Subcutaneous abdominal adipose tissue (tissue), 5 donors: Measurements from ENCODE around the gene TPSD1.
"Not testable (repeated sequence)": the region's sequence is repeated elsewhere in the genome, so short reads cannot be mapped to it uniquely, and the experiment has no call there.

Experiments used
- H3K27ac ChIP-seq: one replicate; pipeline ENCODE4 v1.7.0; 2013; ENCODE audit warnings: low read depth, mild to moderate bottlenecking, inconsistent platforms, low read length, moderate library complexity
- H3K27me3 ChIP-seq, 5 donors: one replicate each; pipeline ENCODE4 v1.7.0; 2013; ENCODE audit warnings: low read length in 5 of 5, inconsistent platforms in 1 of 5; ENCODE audit not compliant: control insufficient read depth in 5 of 5, insufficient read depth in 4 of 5
- H3K36me3 ChIP-seq, 5 donors: one replicate each; pipeline ENCODE4 v1.7.0; 2013; ENCODE audit warnings: low read length in 5 of 5; ENCODE audit not compliant: control insufficient read depth in 5 of 5, insufficient read depth in 5 of 5
- H3K4me1 ChIP-seq, 5 donors: one replicate each; pipeline ENCODE4 v1.7.0; 2013; ENCODE audit warnings: low read length in 5 of 5, mild to moderate bottlenecking in 3 of 5, moderate library complexity in 1 of 5; ENCODE audit not compliant: control insufficient read depth in 5 of 5, insufficient read depth in 5 of 5
- H3K4me3 ChIP-seq, 5 donors: one replicate each; pipeline ENCODE4 v1.7.0; 2013; ENCODE audit warnings: low read length in 5 of 5, low read depth in 1 of 5
- H3K9ac ChIP-seq, 5 donors: one replicate each; pipeline ENCODE4 v1.7.0; 2013; ENCODE audit warnings: low read length in 5 of 5, mild to moderate bottlenecking in 4 of 5, moderate library complexity in 3 of 5
- H3K9me3 ChIP-seq, 5 donors: one replicate each; pipeline ENCODE4 v1.7.0; 2013; ENCODE audit warnings: low read length in 5 of 5; ENCODE audit not compliant: control insufficient read depth in 5 of 5
- donor health status: healthy.
- donor health status: healthy.
- donor health status: healthy.
- donor health status: healthy.
- donor health status: healthy.

Gene TPSD1

GRCh38 chr16:1241081-1241480, 14.8 kb upstream of the TPSD1 start:
- H3K4me3 ChIP-seq, H3K9ac ChIP-seq, H3K36me3 ChIP-seq, H3K9me3 ChIP-seq, H3K27ac ChIP-seq, H3K4me1 ChIP-seq: not testable (repeated sequence)
- H3K27me3 ChIP-seq: peaks cover 6 to 12% (median 10%) of the 10 kb centered on the region in 5 donors

DNA sequence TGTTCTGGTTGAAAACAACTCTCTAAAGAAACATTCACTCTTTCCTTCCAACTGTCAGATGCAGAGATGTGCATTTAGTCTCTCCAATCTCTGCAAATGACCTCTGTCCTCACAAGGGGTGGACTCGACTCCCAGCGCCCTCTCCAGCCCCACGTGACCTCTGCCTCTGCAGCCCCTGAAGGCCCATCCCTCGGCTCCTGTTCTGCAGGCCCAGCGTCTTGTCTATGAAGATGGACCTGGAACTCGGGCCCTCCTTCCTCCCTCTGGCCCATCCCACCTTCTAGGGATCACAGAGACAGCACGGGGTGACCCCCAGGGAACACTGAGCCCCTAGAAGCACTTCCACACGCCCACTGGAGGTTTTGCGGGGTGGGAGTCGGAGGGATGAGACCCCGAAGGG, 12.5 kb upstream of the TPSD1 start:
- H3K9me3 ChIP-seq, H3K27ac ChIP-seq, H3K4me1 ChIP-seq, H3K36me3 ChIP-seq, H3K4me3 ChIP-seq, H3K9ac ChIP-seq: not testable (repeated sequence)
- peaks cover 7 to 18% (median 10%) of the 10 kb centered on the region in 5 donors for H3K27me3 ChIP-seq

- H3K4me3 ChIP-seq, H3K4me1 ChIP-seq: not testable (repeated sequence)
- H3K27me3 ChIP-seq: peaks cover 7 to 18% (median 10%) of the 10 kb centered on the region in 5 donors
Measured at GRCh38 chr16:1243907-1244850, 11.7 kb upstream of the TPSD1 start.

GRCh38 chr16:1244881-1245280, 11.0 kb upstream of the TPSD1 start:
- Histone ChIP-seq H3K4me1 (no peaks in the 10 kb centered on the region), H3K27ac (no peak overlapping the region), H3K9me3 (no peaks in the 10 kb centered on the region), H3K4me3 (no peak overlapping the region), H3K36me3 (no peaks in the 10 kb centered on the region), H3K9ac (no peak overlapping the region), H3K27me3 (peaks cover 7 to 18% (median 10%) of the 10 kb centered on the region in 5 donors)

More at GRCh38 chr16:1243907-1244850, 11.7 kb upstream of the TPSD1 start:
- not testable (repeated sequence) for H3K27ac ChIP-seq, H3K36me3 ChIP-seq, H3K9me3 ChIP-seq, H3K9ac ChIP-seq

DNA sequence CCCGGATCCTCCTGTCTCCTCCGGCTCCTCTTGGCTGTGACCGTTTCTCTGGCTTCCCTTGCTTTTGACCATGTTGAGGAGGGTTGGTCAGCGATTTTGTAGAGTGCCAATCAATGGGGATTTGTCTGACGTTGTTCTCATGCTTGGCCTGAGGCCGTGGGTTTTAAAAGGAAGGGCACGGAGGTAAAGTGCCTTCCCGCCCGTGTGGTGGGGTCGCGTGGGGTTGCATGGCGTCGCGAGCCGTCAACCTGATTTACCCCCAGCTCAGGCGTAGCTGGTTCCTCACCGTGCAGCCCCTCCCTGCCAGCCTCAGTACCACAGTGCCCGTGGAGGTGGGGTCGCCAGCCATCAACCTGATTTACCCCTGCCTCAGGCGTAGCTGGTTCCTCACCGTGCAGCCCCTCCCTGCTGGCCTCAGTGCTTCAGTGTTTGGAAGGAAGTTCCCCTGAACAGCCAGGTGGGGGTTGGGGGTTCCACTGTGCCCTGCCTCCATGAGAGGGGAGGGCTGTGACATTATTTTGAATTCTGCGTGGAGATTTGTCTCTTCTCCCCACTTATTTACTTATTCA, 10.3 kb upstream of the TPSD1 start:
- Histone ChIP-seq H3K9ac (no peak overlapping the region), H3K27ac (no peak overlapping the region), H3K4me3 (no peak overlapping the region), H3K27me3 (peaks cover 7 to 18% (median 10%) of the 10 kb centered on the region in 5 donors), H3K9me3 (no peaks in the 10 kb centered on the region), H3K4me1 (no peaks in the 10 kb centered on the region), H3K36me3 (no peaks in the 10 kb centered on the region)

DNA sequence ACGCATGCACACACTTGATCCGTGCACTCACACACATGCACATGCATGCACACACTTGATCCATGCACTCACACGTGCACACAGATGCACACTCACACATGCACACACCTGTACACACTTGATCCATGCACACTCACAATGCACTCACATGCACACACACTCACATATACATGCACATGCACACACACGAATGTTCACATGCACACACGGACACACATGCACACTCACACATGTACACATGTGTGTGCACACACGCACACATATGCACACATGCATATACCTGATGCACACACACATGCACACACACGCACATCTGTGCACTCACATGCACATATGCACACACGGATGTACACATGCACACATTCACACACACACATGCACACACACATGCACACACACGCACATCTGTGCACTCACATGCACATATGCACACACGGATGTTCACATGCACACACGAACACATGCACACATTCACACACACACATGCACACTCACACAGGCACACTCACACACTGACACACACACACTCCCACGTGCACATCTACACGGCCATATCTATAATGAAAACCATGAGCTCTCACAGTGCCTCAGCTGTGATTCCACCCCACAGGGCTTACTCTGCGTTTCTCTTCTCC, 7.8 kb upstream of the TPSD1 start:
- not testable (repeated sequence) for H3K4me3 ChIP-seq, H3K36me3 ChIP-seq, H3K9me3 ChIP-seq, H3K27ac ChIP-seq, H3K4me1 ChIP-seq, H3K9ac ChIP-seq
- peaks cover 7 to 18% (median 10%) of the 10 kb centered on the region in 5 donors for H3K27me3 ChIP-seq

DNA sequence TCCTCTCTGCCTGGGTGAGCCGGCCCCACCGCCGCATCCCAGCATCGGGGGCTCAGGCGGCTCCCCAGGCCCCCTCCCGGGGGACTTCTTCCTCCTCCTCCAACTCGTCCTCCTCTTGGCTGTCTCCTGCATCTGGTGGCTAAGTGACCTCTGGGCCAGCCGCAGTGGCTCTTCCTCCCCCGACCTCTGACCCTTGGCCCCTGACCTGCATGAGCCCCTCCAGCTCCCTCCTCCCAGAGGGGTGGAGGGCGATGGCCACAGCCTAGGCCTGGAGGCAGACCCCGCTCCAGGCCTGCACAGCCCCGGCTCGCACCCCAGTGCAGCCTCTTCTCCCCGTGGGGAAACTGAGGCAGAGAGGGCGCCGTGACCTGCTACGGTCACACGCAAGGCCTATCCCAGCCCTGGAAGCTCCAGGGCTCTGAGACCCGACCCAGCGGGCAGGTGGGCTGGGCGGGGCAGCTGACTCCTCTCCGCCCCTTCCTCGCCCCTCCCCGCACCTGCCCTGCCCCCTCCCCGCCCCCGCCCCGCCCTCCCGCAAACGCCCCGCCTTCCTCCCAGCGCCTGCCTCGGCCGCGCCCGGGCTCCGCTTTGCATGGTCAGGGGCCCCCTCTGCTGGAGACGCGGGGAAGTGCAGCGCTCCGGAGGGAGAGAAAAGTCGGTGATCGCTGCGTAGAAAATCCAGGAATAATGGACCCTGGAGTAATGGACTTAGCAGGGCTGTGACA, 6.7 kb upstream of the TPSD1 start:
- not testable (repeated sequence) for H3K36me3 ChIP-seq, H3K9me3 ChIP-seq, H3K9ac ChIP-seq, H3K4me3 ChIP-seq, H3K27ac ChIP-seq, H3K4me1 ChIP-seq
- H3K27me3 ChIP-seq: peaks cover 7 to 18% (median 10%) of the 10 kb centered on the region in 5 donors

DNA sequence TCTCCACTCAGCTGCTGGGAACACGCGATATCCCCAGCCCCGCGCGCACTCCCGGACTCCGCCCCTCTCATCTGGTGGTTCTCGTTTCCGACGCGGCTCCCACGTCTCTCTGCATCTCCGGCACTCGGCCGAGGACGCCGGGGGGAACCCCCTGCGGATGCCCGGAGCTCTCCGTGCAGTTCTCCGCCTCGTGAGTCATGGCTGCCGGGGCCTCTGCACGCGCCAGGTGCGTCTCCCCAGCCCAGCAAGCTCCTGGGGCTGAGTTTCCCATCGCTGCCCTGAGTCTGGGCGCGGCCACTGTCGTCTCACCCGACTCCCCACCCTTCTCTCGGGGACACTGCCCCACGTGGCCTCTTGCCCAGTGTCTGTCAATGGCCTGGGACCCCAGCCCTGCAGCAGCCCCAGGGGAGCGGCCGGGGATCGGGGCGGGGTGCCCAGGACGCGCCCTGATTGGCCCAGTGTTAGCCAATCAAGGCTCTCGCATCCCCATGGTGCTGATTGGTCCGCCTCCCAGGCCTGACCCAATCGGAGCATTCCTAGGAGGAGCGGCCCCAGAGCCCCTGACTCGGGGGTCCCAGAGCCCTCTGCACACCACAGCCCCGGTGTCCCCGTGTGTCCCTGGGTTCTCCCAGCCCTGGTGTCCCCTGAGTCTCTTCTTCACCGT, 2.0 kb upstream of the TPSD1 start:
- not testable (repeated sequence) for H3K36me3 ChIP-seq, H3K9ac ChIP-seq, H3K9me3 ChIP-seq, H3K4me1 ChIP-seq, H3K4me3 ChIP-seq, H3K27ac ChIP-seq
- peaks cover 6 to 17% (median 13%) of the 10 kb centered on the region in 5 donors for H3K27me3 ChIP-seq

DNA sequence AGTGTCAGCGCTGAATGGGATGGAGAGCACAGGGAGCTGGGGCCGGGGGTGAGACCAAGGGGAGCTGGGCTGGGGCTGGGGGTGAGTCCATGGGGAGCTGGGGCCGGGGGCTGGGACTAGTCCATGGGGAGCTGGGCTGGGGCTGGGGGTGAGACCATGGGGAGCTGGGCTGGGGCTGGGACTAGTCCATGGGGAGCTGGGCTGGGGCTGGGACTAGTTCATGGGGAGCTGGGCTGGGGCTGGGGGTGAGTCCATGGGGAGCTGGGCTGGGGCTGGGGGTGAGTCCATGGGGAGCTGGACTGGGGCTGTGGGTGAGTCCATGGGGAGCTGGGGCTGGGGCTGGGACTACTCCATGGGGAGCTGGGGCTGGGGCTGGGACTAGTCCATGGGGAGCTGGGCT, 1.0 kb upstream of the TPSD1 start:
- not testable (repeated sequence) for H3K9me3 ChIP-seq, H3K4me1 ChIP-seq, H3K9ac ChIP-seq, H3K36me3 ChIP-seq, H3K4me3 ChIP-seq, H3K27ac ChIP-seq
- peaks cover 16 to 27% (median 19%) of the 10 kb centered on the region in 5 donors for H3K27me3 ChIP-seq
